HG03280 (cell line): Measurements from ENCODE around the gene ASH1L.
"Not testable (repeated sequence)": the region's sequence is repeated elsewhere in the genome, so short reads cannot be mapped to it uniquely, and the experiment has no call there.

ENCODE experiments used
- ATAC-seq: cut with Tn5 transposase; IDR thresholded peaks from one replicate; pipeline ENCODE4 v1.9.1; 2021; ENCODE audit warnings: mild to moderate bottlenecking, moderate library complexity; ENCODE audit not compliant: unreplicated experiment

ASH1L gene

DNA sequence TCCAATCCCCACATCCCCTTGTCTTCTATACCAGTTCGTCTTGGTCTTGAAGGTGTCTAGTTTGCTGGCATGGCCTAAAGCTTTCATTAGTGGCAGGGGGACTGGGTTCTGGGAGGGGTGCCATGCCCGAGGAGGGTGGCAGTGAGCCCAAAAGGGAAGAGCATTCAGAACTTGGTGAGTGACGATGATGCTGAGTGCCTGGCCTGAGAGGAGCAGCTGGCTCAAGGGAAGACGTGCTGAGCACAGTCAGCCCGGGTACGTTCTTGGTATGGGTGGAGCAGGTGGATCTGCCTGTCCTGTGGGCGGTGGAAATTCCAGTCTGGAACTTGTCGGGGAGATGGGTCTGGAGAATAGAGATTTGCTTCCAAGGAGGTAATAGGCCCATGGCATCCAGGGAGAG is 249.3 kb downstream of the ASH1L start:
- ATAC-seq, result no peak

DNA sequence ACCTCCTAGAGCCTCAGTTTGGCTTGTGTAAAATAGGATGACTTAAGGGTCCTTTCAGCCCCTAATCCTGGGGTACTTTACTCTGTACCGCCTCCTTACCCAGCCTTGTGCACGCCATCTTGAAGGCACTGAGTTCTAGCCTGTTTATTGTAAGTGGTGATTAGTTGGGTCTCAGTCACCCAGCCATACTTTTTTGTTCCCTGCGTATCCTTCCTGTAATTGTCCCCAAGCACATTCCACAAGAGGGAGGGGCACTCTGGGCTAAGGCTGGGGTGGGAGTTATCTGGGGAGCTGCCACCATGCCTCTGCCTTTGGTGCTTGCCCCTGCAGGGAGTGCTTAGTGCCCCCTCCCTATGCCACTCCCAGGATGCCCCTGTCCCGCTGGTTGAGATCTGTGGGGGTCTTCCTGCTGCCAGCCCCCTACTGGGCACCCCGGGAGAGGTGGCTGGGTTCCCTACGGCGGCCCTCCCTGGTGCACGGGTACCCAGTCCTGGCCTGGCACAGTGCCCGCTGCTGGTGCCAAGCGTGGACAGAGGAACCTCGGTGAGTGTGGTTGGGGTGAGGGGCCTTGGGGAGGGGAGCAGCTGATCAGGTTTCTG is 253.1 kb downstream of the ASH1L start:
- no peak for ATAC-seq

DNA sequence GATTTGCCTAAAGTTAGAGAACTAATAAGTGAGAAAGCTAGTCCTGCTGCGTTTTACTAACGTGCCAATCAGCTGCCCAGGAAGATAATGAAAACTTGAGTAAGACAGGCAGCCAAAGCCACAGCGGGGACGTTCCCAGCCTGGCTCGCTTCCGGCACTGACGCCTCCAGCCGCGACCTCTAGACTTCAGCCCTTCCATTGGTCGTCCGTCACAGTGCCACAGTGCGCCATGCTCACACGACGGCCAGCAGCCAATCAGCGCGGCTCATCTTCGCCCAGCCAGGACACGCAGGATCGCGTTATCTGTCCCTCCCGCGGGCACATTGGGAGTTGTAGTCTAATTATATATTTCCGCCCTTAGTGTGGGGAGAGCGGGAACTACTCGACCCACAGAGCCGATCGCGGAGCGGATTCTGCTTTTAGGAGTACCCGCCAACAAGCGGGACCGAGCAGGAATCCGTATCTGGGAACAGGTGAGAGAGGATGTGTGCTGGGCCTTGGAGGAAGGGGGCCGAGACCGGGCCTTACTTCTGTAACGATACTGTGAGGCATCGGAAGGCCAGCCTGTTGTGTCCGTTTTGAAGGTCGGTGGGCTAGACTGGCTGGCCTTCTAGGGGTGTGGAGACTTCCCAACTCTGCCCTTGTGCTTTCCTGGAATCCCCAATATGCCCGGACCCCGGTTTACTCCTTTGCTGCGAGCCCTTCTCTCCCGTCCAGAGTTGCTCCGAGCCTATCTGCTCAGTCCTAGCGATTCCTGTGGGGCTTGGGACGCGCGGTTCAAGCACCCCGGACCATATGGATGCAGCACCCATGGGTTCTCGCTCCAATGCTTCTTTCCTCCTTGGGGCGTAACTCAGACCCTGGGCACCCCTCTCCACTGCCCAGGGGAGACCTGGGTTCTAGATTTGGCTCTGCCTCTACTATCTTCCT is 253.8 kb downstream of the ASH1L start, which contains the start of gene FDPS:
Gene FDPS, plus strand, starts transcription at position 374 of the 930 bp plus-strand sequence. CDS start 924 bp downstream, outside the sequence.
- ATAC-seq, result peak; percentile 94

DNA sequence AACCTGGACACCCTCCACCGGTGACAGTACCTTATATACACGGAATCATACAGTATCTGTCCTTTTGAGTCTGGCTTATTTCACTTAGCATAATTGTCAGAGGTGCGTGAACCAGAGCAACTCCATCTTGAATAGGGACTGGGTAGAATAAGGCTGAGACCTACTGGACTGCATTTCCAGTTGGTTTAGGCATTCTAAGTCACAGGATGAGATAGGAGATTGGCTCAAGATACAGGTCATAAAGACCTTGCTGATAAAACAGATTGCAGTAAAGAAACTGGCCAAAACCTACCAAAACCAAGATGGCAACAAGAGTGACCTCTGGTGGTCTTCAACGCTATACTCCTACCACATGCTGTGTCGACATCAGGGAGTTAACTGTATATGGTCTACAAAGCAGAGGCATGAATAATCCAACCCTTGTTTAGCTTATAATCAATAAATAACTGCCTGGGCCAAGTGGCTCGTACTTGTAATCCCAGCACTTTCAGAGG is 255.3 kb downstream of the ASH1L start:
- ATAC-seq, result no peak

DNA sequence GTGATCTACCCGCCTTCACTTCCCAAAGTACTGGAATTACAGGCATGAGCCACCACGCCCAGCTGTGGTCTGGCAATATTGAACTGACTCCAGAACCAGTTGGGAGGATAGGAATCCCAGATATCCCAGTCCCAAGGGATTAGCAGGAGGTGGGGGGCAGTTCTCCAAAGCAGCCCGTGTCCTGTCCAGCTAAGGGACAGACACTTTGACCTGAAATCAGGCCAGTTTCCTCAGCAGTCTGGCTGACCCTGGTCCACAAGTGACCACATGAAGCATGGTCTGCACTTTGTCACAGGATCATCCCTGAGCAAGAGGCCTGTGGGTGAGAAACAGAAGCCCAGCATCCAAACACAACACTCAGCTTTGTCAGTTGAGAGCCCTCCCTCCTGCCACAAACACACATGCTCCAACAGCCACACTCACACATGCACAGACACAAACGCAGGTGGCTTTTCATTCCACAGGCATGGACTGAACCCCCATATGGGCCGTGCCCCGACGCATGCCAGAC is 256.7 kb downstream of the ASH1L start:
- ATAC-seq, result no peak

DNA sequence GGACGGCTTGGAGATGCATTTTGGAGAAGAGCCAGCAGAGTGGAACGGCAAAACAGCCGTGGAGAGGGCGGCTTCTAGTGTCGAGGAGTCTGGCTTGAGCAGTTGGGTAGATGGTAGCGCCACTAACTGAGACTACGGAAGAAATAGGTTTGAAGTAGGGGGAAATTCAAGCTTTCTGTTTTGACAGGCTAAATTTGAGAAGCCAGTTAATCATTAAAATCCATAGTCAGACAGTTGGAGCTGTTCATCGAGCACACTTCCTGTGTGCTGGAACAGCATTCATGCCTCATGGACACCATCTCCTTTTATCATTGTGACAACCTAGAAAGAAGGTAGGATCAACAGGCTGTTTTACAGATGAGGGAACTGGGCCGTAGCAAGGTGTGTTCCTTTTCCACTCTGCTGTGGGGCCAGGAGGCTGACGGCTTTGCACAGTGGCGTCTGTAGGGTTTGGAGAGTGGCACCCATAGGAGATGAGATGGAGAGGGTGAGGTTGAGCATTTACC is 258.0 kb downstream of the ASH1L start:
- ATAC-seq, result no peak

DNA sequence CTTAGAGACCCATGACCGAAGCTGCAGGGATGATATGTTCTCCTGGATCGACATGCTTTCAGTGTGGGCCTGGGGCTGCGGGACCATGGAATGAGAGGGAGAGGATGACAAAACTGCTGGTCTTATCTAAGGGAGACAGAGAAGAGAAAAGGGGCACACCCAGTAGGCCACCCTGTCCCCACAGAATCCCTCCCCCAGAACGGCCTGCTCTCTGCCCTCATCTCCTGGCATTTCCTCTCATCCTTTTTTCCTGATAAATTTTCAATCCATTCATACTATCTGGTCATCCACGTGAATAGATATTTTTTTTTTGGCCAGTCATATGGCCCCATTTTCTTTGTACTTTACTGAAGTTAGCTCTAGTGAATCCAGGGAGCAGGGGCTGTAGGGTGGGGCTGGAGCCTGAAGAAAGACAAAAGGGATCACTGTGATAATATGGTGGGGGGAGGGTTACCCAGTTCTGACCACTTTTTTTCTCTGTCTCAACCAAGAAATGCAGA is 261.2 kb downstream of the ASH1L start, which contains the start of gene PKLR:
Gene PKLR, minus strand, starts transcription at position 97 of the 500 bp plus-strand sequence. Its CDS starts 43 bp downstream, at position 54.
- no peak for ATAC-seq

DNA sequence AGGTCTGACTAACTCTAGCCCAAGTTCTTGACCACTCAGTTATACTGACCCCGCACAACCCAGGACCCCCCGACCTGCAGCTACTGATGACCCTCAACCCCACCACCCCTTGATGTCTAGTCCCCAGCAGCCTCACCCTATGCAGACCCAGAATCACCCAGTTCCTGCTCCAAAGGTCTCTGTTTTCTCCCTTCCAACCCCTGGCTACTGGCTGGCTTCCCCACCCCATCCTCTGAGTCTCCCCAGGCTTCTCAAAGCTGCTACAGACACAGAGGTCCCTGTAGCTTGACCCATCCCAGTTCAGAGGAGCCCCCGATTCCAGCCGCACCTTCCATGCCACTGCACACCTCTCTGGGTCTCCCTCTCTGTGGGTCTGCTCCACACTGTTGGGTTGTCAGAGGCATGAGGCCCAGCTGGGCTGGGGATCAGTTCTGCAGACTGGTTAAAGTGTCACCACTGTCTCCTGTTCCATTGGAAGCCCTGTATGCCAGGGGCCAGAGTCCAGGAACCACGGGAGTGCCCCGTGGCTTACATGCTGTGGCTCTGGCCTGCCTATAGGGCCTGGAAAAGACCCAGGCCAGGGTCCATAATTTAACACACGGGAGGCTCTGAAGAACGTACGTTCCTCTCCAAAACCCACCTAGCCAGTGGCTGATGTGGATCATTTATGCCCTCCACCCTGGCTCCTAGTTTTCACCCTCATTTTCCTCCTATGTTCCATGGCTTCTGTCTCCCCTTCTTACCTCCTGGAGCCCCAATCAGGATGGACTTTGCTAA is 261.9 kb downstream of the ASH1L start:
- ATAC-seq, result no peak

DNA sequence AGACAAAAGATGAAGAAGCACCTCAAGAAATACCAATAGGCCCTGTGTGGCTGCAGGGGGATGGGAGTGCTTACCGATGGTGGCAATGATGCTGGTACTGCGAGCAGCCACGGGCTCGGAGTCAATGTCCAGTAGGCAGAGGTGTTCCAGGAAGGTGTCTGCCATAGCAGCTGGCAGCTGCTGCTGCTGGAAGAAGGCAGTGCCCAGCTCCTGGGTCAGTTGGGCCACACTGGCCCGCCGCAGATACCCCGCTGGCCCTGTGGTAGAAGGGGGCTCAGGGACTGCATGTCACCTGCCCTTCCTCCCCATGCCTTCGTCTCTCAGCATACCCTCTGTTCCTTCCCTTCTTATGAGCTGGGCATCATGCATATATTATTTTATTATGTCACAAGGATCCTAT is 262.6 kb downstream of the ASH1L start:
- ATAC-seq, result no peak

DNA sequence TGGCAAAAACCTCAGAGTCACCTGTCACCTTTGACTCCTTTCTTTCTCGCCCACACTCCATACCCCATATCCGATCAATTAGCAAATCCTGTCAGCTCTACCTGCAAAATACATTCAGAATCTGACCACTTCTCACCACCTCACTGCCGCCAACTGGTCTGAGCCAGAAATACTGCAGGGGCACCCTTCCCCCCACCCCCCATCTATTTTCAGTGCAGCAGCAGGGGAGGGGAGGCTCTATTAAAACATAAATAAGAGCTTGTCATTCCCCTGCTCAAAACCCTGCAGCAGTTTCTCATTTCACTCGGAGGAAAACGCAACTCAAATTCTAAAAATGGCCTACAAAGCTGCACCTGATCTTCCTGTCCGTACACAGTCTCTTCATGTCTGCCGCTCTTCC is 265.2 kb downstream of the ASH1L start:
- no peak for ATAC-seq

DNA sequence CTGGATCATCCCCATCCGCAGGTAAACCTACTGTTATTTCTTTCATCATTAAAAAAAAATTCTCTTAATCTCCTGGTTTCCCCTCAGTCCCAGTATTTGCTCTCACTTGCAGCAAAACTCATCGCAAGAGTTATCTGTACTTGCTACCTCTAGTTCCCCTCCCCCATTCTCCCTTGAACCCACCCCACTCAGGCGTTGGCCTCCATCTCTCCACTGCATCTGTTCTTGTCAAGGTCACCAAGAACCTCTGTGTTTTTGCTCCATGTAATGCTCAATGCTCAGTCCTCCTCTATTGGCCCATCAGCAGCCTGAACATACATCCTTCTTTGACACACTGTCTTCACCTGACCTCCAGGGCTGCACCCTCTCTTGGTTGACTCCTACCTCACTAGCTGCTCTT is 265.9 kb downstream of the ASH1L start:
- no peak for ATAC-seq

DNA sequence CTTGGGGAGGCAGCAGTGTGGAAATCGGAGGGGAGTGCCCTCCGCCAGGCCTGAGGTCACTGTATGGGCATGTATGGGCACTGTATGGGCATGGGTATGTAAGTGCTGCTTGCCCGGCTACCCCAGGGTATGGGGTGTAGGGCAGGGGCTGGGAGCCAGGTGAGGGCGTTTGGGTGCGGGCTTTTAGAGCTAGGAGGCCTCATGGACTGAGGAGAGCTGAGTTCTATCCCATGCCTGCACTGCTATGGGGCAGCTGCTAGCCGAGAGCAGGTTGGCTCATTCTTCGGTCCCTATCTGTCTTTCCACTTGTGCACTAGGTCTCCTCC is 266.7 kb downstream of the ASH1L start:
- ATAC-seq, result no peak

DNA sequence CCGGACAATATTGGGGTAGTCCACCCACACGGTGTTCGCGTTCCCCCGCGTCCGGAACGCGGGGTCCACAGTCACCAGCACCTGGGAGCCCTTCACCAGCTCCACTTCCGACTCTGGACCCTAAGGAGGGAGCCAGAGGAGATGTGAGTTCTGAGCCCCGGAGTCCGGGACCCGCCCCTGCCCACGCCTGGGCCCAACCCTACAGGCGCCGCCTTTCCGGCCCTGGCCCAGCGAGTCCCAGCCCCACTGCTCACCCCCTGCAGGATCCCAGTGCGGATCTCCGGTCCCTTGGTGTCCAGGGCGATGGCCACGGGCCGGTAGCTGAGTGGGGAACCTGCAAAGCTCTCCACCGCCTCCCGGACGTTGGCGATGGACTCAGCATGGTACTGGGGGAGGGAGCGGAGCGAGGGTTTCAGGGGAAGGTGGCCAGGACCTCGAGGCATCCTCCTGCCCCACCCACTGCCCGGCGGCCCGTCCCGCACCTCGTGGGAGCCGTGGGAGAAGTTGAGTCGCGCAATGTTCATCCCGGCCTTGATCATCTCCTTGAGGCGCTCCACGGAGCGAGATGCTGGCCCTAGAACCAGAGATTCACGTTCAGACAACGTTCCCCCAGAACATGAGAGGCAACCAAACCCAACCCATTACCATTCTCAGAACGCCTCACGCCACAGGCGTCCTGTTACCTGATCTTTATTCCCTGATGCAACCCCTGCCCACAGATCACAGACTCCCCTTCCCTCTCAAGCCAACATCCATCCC is 267.2 kb downstream of the ASH1L start:
- no peak for ATAC-seq

DNA sequence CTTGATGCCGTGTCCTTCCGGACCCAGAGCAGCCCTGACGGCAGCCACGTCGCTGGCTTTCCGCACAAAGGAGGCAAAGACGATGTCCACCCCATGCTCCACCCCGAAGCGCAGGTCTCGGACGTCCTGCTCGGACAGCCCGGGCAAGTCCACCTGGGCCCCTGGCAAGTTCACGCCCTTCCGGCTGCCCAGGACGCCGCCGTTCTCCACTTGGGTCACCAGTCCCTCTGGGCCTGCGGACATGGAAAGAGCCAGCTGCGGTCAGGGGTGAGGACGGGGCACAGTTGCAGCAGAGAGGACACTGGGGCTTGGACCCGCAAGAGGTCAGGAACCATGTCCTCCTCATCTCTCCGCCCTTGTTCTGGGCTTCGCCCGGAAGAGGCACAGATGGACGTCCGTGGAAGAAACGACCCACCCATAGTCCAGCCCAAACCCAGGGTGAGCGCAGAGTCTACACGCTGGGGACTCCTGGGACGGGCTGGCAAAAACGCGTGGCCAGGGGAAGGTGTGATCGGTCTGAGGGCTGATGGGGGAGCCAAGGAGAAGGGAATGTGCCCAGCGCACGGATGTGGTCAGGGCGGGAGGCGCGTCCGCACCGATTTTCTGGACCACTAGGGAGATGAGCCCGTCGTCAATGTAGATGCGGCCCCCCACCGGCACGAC is 268.0 kb downstream of the ASH1L start:
- ATAC-seq, result no peak

DNA sequence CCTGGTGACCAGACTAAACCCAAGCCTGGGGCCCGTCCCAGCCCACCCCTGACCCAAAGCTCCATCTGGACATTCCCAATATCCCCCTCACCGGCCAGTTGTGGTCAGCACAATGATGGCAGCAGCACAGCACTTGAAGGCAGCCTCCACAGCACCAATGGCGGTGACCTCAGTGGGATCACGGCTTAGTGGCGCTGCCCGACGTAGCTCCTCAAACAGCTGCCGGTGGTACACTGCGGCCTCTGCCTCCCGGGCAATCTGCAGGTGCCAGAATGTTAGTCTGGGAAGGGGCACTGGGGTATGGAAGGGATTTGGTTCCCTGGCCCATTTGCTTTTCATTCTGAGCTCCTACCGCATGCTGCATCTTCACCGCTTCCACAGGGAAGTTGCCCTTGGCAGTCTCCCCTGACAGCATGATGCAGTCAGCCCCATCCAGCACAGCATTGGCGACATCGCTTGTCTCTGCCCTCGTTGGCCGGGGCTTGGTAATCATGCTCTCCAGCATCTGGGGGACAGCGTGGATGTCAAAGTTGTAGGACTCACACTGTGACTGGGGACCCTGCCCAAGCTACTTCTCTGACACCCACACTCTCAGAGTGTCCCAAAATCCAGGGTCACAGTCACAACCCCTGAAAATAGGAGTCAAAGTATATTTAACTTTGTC is 269.4 kb downstream of the ASH1L start:
- no peak for ATAC-seq

DNA sequence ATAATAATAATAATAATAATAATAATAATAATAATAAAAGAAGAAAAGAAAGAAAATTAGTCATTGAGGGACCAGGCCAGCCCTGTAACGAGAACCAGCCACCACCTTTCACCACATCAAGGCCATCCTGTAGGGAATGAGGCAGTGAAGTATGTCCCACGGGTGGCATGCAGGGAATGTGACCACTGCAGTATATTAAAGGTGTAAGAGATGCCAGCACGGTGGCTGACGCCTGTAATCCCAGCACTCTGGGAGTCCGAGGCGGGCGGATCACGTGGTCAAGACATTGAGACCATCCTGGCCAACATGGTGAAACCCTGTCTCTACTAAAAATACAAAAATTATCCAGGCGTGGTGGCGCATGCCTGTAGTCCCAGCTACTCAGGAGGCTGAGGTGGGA is 271.6 kb downstream of the ASH1L start:
- not testable (repeated sequence) for ATAC-seq

DNA sequence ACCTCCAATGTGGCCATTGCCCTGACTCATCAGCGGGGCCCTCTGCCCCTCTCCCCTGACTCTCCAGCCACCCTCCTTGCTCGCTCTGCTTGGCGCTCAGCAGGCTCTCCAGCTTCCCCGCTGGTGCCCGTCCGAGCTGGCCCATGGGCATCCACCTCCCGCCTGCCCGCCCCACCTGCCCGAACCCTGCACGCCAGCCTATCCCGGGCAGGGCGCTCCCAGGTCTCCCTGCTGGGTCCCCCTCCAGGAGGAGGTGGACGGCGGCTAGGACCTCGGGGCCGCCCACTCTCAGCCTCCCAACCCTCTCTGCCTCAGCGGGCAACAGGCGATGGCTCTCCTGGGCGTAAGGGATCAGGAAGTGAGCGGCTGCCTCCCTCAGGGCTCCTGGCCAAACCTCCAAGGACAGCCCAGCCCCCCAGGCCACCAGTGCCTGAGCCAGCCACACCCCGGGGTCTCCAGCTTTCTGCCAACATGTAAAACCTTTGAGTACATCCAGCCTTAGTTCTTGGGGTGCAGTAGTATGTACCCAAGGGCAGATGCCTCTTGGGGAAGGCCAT is 274.5 kb downstream of the ASH1L start:
- ATAC-seq, result no peak

DNA sequence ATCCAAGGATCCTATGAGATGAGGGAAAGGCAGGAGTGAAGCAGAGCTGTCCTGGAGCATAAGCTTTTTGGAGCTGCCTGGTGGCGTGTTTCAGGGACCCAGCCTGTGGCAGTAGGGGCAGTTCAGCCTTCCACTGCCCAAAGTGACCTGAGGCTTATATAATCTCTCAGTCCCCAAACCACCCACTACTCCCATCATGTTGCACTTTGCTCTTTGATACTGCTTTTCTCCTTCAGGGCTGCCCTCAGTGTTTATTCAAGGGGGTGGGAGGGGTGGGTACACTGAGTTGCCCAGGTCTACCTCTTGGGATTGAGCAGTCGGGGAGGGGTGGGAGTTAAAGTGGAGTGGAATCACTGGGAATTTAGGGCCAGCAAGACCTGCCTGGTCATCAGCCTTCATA is 276.1 kb downstream of the ASH1L start:
- ATAC-seq, result no peak

DNA sequence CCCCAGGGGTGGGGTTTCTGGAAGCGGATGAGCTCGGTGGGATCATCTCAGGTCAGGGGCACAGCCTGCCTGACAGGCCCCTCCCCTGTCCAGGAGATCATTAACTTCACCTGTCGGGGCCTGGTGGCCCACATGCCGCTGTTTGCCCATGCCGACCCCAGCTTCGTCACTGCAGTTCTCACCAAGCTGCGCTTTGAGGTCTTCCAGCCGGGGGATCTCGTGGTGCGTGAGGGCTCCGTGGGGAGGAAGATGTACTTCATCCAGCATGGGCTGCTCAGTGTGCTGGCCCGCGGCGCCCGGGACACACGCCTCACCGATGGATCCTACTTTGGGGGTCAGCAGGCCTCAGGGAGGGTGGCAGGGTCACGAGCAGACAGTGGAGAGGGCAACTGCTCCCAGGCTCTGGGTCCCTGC is 277.0 kb downstream of the ASH1L start:
- ATAC-seq, result no peak
